BLaER1 (cell line): ENCODE results near the gene HAPLN2.
"Not testable (repeated sequence)": the region's sequence is repeated elsewhere in the genome, so short reads cannot be mapped to it uniquely, and the experiment has no call there.

ENCODE experiments used
- H3K27ac ChIP-seq: shearing (Covaris generic); formaldehyde crosslinking; 2 replicates; pipeline ENCODE4 v1.8.1; 2022
- H3K27me3 ChIP-seq: shearing (Covaris generic); formaldehyde crosslinking; 2 replicates; pipeline ENCODE4 v1.8.1; 2022
- H3K36me3 ChIP-seq: shearing (Covaris generic); formaldehyde crosslinking; 2 replicates; pipeline ENCODE4 v1.8.1; 2022
- H3K4me1 ChIP-seq: shearing (Covaris generic); formaldehyde crosslinking; 2 replicates; pipeline ENCODE4 v1.8.1; 2022
- H3K4me2 ChIP-seq: shearing (Covaris generic); formaldehyde crosslinking; 2 replicates; pipeline ENCODE4 v1.8.1; 2022
- H3K4me3 ChIP-seq: shearing (Covaris generic); formaldehyde crosslinking; 2 replicates; pipeline ENCODE4 v1.8.1; 2022
- H3K9ac ChIP-seq: shearing (Covaris generic); formaldehyde crosslinking; 2 replicates; pipeline ENCODE4 v1.8.1; 2022
- H3K9me3 ChIP-seq: shearing (Covaris generic); formaldehyde crosslinking; 2 replicates; pipeline ENCODE4 v1.8.1; 2022
- H4K20me1 ChIP-seq: shearing (Covaris generic); formaldehyde crosslinking; 2 replicates; pipeline ENCODE4 v1.8.1; 2022
- Cebpa-rat ChIP-seq: shearing (Covaris generic); IDR thresholded peaks from 2 replicates; pipeline ENCODE4 v1.8.1; 2022

Gene HAPLN2

DNA sequence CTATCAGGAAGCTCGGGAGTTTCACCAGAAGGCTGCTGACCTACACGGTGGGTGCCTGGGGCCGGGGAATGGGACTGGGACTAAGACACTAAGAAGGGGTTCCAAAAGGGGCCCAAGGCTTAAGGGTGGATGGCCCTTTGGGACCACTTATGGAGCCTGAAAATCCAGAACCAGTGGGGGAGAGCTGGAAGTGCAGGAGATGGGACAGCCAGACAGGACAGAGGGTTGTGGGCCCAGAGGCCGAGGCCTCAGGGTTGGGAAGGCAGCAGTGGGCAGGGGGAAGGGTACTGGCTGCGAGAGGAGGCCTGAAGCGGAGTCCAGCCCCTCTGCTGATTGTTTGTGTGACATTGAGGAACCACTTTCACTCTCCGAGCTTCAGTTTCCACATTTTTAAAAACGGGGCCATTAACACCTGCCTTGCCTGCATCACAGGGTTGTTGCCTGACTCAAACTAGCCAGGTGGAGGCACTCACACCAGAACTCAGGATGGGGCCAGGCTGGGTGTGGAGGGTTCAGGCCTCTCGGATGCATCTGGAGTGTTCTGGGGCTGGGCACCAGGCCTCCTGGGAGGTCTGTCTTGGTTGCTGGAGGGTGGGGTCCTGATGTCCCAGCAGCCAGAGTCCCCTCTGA lies 36.7 kb upstream of the HAPLN2 start:
- Histone ChIP-seq H3K9me3 (no peaks in the 10 kb centered on the region), H3K36me3 (peaks cover 31% of the 10 kb centered on the region), H3K4me3 (peak overlapping the region; percentile 71), H4K20me1 (peaks cover 27% of the 10 kb centered on the region), H3K27me3 (no peaks in the 10 kb centered on the region), H3K27ac (peak overlapping the region; percentile 99), H3K9ac (peak overlapping the region; percentile 97), H3K4me1 (peaks cover 69% of the 10 kb centered on the region), H3K4me2 (peak overlapping the region; percentile 99)
- no peak for TF ChIP-seq Cebpa-rat

DNA sequence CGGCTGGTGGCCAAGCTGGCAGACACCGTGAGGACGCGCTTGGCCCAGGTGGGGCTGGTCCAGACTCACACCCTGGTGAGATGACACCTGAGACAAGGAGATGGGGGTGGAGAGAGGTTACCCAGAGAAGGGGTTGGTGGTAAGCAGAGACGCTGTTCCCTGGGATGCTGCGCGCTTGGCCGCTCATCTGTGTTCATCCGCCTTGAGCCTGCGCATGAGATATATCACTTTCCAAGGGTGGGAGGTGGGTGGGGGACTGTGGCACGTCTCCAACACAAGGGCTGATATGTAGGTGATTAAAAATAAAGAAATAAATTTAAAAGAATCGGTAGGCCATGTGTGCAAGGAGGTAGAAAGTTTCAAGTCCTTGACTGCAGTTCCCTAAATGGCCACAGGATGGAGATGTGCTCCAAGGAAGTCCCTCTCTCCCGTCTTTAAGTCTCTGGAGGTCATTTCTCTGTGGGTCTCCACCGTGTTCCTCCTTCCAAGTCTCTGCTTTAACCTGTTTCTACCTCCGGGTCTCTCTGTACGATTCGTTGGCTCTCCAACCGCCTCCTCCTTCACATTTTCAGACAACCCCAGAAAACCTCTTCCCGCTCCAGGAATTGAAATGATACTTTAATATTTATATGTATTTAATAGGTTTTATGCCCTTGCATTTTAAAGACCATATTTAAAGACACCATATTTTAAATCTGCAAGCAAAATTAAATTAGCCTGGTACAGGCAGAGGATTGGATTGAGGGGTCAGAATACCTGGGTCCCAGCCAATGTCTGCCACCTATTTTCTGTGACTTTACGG lies 35.2 kb upstream of the HAPLN2 start:
- no peaks in the 10 kb centered on the region for H3K9me3 ChIP-seq
- peaks cover 36% of the 10 kb centered on the region for H3K36me3 ChIP-seq
- H3K27me3 ChIP-seq = no peaks in the 10 kb centered on the region
- TF ChIP-seq Cebpa-rat = no peak
- H3K4me1 ChIP-seq = peaks cover 54% of the 10 kb centered on the region
- peak overlapping the region; percentile 99 for H3K4me2 ChIP-seq
- peaks cover 27% of the 10 kb centered on the region for H4K20me1 ChIP-seq
- H3K27ac ChIP-seq = peak overlapping the region; percentile 99
- peak overlapping the region; percentile 97 for H3K9ac ChIP-seq
- H3K4me3 ChIP-seq = peak overlapping the region; percentile 71

DNA sequence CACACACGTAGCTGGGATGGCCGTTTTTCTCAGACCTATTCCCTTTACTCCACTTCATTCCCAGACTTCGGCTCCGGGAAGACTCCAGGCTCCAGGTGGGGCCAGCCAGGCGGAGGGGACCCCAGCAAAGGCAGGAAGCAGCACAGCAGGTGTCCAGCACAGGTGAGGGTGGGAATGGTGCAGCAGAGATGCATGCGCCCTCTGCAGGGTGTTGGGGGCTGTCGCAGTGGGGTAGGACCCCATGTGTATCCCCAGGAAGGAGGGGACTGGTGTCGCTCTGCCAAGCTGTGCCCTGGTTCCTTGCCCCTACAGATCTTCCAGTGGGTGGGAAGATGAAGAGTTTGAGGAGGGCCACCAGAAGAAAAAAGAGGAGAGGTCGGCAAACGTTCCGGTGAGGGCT lies 34.4 kb upstream of the HAPLN2 start:
- H3K36me3 ChIP-seq = peaks cover 36% of the 10 kb centered on the region
- H3K27me3 ChIP-seq = no peaks in the 10 kb centered on the region
- peaks cover 27% of the 10 kb centered on the region for H4K20me1 ChIP-seq
- TF ChIP-seq Cebpa-rat = no peak
- H3K4me2 ChIP-seq = peak overlapping the region; percentile 99
- H3K4me1 ChIP-seq = peaks cover 46% of the 10 kb centered on the region
- H3K4me3 ChIP-seq = no peak overlapping the region
- H3K9me3 ChIP-seq = no peaks in the 10 kb centered on the region
- H3K9ac ChIP-seq = peak overlapping the region; percentile 97; the same call in 1 of the 2 replicates
- H3K27ac ChIP-seq = peak overlapping the region; percentile 99

DNA sequence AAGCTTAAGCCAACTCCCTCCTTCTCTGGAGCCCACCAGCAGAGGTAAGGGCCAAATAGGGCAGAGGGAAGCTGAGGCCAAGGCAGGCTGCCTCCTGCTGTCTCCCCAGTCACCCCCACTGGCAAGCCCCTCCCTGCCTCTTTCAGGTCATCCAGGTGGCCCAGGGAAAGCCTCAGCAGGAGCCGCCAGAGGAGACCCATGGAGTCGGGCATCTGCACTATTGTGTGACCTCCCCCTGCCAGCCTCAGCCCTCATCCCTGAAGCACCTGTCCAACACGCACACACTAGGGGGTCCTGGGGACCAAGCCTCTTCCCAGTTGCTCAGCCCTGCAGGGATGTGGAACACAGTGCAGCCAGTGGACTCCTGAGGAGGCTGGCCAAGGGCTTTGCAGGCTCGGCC lies 32.9 kb upstream of the HAPLN2 start:
- no peaks in the 10 kb centered on the region for H3K9me3 ChIP-seq
- H3K27ac ChIP-seq = no peak overlapping the region
- H3K4me3 ChIP-seq = no peak overlapping the region
- no peak overlapping the region; the same call in 1 of the 2 replicates for H3K9ac ChIP-seq
- H4K20me1 ChIP-seq = peaks cover 27% of the 10 kb centered on the region
- TF ChIP-seq Cebpa-rat = no peak
- no peaks in the 10 kb centered on the region for H3K27me3 ChIP-seq
- H3K4me1 ChIP-seq = peaks cover 41% of the 10 kb centered on the region
- no peak overlapping the region for H3K4me2 ChIP-seq
- H3K36me3 ChIP-seq = peaks cover 36% of the 10 kb centered on the region

DNA sequence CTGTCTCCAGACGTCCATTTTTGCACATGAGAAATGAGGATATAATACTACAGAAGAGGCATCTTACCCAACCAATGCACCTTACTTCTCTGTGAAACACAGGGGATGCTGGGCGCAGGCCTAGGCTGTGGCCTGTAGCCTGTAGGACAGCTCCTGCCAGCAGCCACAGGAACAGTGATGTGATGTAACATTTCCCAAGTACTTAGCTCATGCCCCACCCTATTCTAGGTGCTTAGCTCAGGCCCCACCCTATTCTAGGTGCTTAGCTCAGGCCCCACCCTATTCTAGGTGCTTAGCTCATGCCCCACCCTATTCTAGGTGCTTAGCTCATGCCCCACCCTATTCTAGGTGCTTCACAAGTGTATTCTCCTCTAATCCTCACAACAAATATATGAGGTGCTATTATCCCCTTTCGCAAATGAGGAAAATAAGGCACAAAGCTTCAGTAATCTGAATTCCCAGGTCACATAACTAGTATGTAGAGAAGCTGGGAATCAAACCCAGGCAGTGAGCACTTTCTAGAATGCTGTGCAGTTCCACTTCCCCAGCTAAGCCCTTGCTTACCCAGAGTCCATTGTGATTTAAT lies 32.2 kb upstream of the HAPLN2 start:
- H3K9me3 ChIP-seq = no peaks in the 10 kb centered on the region
- peaks cover 36% of the 10 kb centered on the region for H3K36me3 ChIP-seq
- H3K27ac ChIP-seq = no peak overlapping the region
- H3K4me2 ChIP-seq = no peak overlapping the region
- H3K27me3 ChIP-seq = no peaks in the 10 kb centered on the region
- H4K20me1 ChIP-seq = peaks cover 27% of the 10 kb centered on the region
- no peak overlapping the region for H3K4me3 ChIP-seq
- TF ChIP-seq Cebpa-rat = no peak
- H3K9ac ChIP-seq = no peak overlapping the region; the same call in 1 of the 2 replicates
- peaks cover 39% of the 10 kb centered on the region for H3K4me1 ChIP-seq

DNA sequence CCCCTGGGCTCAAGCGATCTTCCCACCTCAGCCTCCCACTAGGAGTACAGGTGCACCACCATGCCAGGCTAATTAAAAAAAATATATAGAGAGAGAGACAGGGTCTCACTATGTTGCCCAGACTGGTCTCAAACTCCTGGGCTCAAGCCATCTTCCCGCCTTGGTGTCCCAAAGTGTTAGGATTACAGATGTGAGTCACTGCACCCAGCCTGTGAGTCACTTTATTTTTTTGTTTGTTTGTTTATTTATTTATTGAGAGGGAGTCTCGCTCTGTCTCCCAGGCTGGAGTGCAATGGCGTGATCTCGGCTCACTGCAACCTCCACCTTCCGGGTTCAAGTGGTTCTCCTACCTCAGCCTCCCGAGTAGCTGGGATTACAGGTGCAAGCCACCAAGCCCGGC lies 31.3 kb upstream of the HAPLN2 start:
- not testable (repeated sequence) for H3K4me3 ChIP-seq, H3K27me3 ChIP-seq

DNA sequence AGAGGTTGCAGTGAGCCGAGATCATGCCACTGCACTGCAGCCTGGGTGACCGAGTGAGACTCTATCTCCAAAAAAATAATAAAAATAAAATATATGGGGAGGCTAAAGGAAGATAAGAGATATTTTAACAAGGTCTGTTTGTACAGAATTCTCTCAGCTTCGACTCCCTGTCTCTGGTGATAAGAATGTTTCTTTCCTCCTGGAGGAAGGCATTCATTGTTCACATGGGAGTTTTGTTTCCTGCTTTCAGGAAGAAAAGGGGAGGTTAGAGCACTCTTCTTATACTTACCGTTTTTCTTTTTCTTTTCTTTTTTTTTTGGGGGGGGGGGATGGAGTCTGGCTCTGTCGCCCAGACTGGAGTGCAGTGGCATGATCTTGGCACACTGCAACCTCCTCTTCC lies 29.7 kb upstream of the HAPLN2 start:
- H3K9me3 ChIP-seq = no peaks in the 10 kb centered on the region
- H3K27me3 ChIP-seq = no peaks in the 10 kb centered on the region
- no peak overlapping the region for H3K4me2 ChIP-seq
- H3K4me3 ChIP-seq = no peak overlapping the region
- peaks cover 29% of the 10 kb centered on the region for H4K20me1 ChIP-seq
- TF ChIP-seq Cebpa-rat = no peak
- H3K4me1 ChIP-seq = peaks cover 50% of the 10 kb centered on the region
- no peak overlapping the region for H3K9ac ChIP-seq
- H3K27ac ChIP-seq = no peak overlapping the region
- peaks cover 55% of the 10 kb centered on the region for H3K36me3 ChIP-seq

More for the DNA sequence above, 31.3 kb upstream of the HAPLN2 start:
- not testable (repeated sequence) for H3K4me2 ChIP-seq, H3K27ac ChIP-seq, H3K9ac ChIP-seq, H3K9me3 ChIP-seq
- peaks cover 40% of the 10 kb centered on the region for H3K36me3 ChIP-seq
- H4K20me1 ChIP-seq = peaks cover 33% of the 10 kb centered on the region
- peaks cover 48% of the 10 kb centered on the region for H3K4me1 ChIP-seq

DNA sequence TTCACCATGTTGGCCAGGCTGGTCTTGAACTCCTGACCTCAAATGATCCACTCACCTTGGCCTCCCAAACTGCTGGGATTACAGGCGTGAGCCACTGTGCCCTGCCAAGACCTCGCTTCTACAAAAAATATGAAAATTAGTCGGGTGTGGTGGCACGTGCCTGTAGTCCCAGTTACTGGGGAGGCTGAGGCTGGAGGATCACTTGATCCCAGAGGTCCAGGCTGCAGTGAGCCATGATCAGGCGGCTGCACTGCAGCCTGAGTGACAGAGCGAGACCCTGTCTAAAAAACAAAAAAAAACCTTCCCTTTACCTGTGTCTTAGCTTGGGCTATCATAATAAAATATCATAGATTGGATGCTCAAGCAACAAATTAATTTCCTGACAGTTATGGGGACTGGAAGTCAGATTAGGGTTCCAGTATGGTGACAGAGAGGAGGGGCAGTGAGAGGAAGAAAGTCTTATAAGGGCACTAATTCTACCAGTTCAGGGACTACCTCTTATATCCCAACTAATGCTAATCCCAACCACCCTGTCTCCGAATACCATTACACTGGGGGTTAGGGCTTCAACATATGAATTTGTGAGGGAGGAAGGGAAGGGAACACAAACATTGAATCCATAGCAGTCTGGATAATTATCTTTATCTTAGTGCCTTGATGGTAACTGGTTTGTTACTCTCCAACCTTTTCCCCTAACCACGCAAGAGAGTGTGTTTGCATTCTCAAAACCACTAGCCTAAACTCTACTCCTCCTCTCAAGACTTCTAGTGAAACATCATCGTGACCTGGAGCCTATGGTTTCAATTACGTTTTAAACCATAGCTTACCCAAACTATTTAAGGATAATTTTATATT lies 28.7 kb upstream of the HAPLN2 start:
- peak overlapping the region; percentile 90 for H3K4me3 ChIP-seq
- H4K20me1 ChIP-seq = peaks cover 19% of the 10 kb centered on the region
- no peaks in the 10 kb centered on the region for H3K9me3 ChIP-seq
- peak overlapping the region; percentile 95 for H3K27ac ChIP-seq
- TF ChIP-seq Cebpa-rat = no peak
- no peaks in the 10 kb centered on the region for H3K27me3 ChIP-seq
- H3K4me1 ChIP-seq = peaks cover 43% of the 10 kb centered on the region
- peaks cover 55% of the 10 kb centered on the region for H3K36me3 ChIP-seq
- H3K9ac ChIP-seq = peak overlapping the region; percentile 96
- H3K4me2 ChIP-seq = peak overlapping the region; percentile 86

DNA sequence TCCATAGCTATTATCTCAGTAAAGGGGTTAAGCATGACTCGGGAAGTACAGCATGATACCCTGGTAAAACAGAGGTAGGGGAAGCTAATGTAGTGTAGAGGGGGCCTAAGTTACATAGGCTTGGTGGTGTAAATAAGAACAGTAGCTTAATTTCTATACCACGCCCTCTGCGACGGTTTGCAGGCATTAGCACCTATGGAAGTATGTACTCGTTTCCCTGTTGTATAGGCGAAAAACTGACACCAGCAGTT lies 28.1 kb upstream of the HAPLN2 start:
- H3K4me1 ChIP-seq = peaks cover 42% of the 10 kb centered on the region
- TF ChIP-seq Cebpa-rat = no peak
- peaks cover 13% of the 10 kb centered on the region for H4K20me1 ChIP-seq
- H3K9ac ChIP-seq = peak overlapping the region; percentile 96
- peak overlapping the region; percentile 90 for H3K4me3 ChIP-seq
- H3K36me3 ChIP-seq = peaks cover 55% of the 10 kb centered on the region
- H3K27me3 ChIP-seq = no peaks in the 10 kb centered on the region
- H3K27ac ChIP-seq = peak overlapping the region; percentile 95
- peak overlapping the region; percentile 86 for H3K4me2 ChIP-seq
- H3K9me3 ChIP-seq = no peaks in the 10 kb centered on the region
